HG03196 (cell line): ENCODE measurements around the gene KCNC1.

Experiments used
- ATAC-seq: cut with Tn5 transposase; IDR thresholded peaks from one replicate; pipeline ENCODE4 v1.9.1; 2021; ENCODE audit not compliant: unreplicated experiment

Gene KCNC1

DNA sequence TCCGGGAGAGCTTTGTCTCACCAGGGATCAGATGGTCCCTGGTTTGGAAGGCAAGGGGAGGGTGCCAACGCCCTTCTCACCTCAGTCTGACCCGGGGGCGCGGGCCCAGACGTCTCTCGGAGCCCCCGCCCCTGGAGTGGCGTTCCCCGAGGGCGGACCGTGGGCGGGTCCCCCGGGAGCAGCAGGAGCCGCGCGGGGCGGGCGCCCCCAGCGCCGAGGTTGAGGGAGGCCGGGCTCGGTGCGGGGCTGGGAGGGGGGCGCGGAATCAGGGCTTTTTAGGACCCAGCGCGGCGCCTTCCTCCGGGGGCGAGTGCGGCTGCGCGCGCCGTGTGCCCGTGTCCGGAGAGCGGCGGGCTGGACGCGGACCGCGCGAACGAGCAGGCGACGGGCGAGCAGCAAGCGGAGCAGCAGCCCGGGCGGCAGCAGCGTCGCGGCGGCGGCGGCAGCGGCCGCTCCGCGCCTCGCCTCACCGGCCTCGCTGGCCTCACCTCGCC, at the start of gene KCNC1:
Gene KCNC1, plus strand, starts transcription at position 364 of the 494 bp plus-strand sequence. CDS start 1,222 bp downstream, outside the sequence.
- ATAC-seq: no peak

DNA sequence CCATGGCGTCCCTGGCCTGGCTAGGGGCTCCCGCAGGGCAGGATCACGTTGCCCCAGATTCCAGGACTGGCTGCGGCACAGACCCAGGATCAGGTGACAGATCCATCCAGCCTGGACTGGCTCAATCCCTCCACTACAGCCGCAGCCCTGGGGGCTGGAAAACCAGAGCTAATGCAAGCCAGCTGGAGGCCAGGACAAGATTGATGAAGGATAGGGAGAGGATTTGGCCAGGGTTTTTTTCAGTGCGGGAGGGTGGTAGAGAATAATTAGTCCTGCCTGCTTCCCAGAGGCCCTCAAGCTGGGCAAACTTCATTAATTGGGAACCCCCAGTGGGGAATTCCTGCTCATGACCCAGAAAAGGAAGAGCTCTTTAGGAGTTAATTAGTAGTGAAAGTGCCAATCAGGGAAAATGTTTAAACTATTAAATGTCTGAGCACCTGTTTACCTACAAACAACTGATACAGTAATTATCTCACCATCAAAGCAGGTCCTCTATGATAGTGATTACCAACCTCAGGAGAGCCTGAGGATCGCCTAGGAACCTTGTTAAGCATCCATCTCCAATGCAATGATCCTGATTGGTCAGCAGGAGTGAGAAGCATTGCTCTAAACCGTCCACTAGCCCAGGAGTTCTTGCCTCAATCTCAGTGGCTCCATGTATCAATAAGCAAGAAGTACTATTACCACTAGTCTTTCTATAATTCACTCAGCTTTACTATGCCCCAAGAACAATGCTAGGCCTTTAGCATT, 48.2 kb upstream of the KCNC1 start:
- no peak for ATAC-seq

DNA sequence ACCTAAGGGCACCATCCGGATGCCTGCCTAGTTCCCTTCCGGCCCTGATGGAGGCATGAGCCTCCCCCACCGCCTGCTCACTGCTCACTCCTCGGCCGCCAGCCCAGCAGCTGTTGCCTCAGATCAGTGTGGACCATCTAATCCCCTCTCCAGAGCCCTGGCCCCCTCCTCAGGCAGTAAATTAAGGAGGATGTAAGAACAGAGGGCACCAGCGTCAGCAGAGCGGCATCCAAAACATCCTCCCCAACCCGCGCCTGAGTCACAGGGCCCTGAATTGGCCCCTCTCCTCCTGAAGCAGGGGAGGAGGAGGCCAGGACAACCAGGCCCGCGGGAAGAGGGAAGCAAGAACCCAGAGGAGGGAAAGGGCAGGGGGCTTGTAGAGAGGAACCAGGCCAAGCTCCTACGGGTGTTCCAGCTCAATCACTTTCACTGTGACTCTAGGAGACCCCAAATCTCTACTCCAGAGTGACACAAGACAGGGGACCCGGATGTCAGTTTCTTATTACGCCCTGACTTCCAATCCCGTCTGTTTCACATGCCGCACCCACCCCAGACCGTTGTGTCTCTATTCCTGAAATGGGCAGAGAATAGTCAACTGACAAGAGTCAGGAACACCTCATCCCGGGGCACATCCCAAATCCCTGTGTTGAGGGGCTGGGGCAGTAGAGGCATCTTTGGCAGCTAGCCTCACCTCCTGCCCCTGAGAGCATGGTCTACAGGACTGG, 46.5 kb upstream of the KCNC1 start:
- ATAC-seq: no peak

DNA sequence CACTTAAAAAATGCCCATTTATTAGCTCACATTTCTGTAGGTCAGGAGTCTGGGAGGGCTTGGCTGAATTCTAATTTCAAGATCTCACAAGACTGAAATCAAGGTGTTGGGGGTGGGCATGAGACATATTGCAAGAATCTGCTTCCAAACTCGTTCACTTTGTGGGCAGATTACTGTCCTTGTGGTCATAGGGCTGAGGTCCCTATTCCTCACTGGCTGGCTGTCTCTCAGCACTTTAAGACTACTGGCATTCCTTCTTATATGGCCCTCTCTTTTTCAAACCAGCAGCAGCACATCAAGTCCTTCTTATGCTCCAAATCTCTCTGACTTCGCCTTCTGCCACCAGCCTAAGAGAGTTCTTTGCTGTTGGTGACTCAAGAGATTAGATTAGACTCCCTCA, 43.0 kb upstream of the KCNC1 start:
- ATAC-seq: no peak

DNA sequence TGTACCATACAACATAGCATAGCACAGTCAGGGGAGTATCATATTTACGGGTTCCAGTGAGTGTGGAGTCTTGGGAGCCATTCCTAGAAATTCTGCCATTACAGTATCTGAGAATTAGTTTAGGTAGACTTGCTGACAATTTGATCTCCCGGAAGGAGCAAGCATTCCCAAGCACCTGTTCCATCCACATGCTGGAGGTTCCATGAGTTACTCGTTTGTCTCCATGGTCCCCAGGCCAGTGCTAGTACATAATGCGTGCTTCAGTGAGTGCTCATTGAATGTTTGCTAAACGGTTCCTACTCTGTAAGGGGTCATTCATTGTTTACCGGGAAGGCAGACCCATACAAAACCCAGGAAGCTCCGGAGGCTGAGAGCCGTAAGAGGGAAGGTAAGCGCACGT, 42.6 kb upstream of the KCNC1 start:
- ATAC-seq: no peak

DNA sequence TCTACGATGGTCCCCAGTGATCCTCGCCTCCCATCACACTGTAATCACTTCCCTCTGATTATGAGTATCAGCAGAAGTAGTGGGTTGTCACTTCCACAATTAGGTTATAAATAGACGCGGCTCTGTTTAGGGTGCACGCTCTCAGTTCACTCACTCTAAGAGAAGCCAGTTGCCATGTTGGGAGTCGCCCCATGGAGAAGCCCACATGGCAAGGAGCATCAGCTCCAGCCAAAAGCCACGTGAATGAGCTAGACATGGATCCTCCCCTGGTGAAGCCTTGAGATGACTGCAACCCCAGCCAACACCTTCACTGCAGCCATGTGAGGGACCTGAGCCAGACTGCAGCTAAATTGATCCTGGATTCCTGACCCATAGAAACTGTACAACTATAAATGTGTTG, 41.6 kb upstream of the KCNC1 start:
- no peak for ATAC-seq

DNA sequence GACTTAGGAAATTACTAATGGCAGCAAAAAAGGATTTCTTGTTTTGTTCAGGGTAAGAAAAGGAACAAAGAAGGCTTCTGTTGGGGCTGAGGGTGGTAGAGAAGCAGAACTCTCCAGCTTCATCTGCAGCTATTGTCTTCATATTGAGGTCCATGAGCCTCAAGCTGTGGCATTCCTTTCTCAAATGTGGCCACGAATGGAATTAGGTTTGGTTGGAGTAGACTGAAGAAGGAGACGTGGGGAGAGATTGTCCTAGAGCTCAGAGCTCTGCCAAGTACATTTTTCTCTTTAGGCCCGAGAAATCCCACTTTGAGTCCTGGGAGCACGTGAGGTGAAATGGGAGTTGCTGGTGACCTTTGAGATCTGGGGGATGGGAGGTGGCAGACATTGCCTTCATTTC, 41.0 kb upstream of the KCNC1 start:
- ATAC-seq: no peak

DNA sequence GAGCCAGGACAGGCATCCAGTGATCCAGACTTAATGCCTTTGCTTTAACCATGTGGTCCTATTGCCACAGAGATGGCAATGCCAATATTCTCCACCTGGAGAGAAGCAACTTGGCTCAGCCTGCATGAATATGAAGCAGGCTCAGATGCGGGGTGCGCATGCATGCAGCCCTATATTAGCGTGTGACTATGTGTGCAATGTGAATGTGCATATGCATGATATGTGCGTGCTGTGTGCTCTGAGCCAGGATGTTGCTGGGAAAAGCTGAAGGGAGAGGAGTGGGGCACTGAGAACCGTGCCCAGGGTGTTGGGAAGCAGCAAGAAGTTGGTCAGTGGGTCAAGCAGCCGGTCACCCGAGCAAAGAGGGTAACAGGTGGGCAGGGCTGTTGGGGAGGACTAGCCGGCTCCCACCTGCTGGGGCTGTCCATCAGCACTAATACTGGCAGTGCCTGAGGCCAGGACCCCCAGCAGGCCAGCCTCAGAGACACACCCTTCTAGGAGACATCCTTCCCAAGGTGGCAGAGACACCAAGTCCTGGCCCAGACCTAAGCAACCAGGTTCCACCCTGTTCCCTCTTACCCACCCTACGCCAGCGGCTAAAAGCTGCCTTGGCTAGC, 40.0 kb upstream of the KCNC1 start:
- no peak for ATAC-seq

DNA sequence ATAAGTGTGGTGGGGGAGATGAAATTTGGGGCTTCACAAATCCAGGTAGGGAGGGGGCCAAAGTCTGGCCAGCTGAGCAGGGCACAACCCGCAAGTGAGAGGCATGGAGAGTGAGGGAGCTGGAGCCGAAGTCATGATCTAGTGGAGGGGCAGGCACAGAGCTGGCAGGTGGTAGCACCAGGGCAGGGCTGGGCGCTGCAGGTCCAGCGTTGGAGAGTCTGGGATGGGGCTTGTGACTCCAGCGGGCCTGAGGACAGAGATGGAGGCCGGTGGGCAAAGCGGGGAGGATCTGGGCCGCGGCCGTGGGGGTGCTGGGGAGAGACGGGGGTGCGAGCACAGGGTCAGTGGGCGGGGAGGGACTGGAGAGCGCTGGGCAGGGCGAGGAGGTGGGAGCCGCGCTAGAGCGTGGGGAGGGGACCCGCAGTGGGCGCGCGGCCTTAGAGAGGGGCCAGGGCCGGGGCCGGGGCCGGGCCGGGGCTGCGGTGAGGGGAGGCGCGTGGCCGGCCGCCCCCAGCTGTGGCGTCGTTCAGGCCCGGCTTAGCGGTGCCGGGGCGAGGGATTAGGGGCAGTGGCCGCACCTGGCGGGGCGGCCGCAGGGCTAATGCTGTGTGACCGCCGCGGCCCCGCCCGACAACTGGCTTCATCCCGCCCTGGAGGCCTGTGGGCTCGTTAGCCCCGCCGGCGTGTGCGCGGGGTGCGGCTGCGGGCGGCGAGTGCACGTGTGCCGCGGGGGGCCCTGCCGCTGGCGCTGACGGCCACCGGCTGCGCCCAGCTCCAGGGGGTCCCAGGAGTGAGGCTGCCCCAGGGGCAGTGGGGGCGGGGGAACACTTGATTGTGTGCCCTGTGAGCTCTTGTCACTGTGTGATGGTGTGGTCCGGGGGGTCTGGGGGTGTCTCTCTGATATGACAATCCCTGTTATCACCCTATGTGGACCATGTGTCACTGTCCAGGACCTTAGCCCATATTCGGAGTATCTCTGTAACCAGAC, 38.8 kb upstream of the KCNC1 start:
- no peak for ATAC-seq

DNA sequence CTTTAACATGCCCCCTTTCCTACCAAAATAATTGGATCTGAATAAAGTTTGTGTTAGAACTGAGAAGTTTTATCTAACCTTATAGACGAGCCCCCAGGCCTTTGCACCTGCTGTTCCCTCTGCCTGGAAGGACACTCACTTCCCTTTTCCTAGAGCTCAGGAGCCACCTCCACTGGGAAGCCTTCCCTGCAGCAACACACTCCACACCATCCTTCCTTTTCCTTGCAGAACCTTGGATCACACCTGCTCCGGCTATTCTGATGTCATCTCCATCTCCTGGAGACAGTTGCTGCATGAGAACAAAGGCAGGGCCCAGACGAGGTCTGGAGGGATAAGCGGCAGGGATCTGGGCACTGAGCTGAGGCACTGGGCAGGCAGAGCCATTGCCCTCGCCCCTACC, 37.8 kb upstream of the KCNC1 start:
- ATAC-seq: no peak

DNA sequence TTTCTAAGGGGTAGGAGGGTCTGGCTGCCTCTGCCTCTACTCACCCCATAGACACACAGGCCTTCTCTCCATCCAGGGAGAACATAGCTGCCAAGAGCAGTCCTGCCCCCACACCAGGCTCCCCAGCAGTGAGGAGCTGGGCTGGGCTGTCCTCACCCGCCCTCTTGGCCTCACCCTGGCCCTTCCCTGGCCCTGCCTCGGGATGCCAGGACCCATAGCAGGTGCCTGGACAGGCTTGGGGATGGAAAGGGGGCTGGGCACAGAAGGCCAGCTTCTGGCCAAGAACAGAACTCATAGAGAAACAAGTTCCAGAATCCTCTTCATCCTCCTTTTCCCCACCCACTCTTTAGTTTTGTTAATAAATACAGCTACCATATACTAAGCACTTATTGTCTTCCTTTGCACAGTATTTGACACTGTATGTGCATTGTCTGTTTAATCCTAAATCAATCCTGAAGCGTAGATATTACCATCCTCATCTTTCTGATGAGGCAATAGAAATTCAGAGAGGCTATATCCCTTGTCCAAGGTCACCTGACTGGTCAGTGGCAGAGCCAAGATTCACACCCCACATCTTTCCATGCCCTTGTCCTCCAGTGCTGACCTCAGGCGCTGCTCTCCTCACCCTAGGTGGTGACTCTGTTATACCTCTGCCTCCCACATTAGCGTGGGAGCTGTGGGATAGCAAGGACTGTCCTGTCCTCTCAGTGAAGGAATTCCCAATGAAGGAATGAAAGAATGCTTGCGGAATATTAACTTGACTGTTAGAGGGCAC, 37.2 kb upstream of the KCNC1 start:
- no peak for ATAC-seq

DNA sequence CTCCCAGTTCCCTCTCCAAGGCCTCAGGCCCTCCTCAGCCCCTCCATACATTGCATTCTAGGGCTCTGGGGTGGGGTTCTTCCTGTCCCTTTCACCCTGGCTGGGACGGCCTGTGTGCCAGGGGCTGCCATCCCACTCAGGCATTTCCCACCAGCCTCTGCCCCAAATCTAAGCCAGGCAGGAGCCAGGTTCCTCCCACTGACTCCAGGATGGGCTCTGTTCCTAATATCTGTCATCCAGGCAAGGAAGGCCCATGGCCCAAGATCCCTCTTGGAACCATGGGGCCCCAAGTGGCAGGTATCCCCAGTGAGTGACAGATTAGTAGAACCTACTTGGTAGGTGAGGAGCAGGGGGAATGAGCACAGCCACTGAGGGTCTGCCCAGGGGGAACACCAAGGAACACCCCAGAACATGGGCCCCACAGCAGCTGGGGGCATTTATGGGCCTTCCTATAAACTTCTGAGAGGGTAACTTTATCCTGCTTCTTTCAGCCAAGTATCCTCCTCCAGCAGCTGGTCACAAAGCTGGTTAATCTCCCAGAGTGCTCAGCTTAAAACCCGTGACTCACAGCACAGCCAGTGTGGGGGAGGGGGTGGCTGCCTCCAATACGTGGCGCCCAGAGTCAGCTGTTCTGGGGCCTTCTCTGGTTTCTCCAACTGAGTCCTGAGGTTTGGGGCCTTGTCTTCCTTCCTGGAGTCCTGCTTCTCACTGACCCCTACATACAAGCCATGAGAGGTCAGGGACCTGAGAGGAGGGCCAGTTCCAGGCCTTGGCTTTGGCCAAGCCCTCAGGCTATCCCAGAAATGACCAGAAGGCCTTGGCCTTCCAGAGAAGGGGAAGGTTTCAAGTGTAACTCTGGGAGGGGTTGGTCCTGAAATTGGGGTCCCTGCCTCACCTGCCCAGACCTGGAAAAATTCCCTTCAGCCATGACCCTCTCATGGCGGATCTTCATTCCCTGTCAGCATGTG, 35.1 kb upstream of the KCNC1 start:
- ATAC-seq: no peak

DNA sequence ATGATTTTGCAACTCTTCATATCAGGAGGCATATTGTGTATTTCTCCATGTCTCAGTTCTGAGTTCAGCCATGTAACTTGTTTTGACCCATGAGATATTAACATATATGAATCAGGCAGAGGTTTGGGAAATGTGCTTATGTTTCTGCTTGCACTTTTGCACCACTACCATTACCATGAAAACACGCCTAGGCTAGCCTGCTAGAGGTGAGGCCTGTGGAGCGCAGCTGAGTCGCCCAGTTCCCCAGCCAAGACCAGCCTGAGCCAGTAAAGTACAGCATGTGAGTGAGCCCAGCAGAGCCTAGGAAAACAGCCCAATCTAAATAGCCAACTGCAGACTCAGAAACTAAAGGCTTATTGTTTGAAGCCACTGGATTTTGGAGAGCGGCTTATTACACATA, 33.6 kb upstream of the KCNC1 start:
- ATAC-seq: no peak

DNA sequence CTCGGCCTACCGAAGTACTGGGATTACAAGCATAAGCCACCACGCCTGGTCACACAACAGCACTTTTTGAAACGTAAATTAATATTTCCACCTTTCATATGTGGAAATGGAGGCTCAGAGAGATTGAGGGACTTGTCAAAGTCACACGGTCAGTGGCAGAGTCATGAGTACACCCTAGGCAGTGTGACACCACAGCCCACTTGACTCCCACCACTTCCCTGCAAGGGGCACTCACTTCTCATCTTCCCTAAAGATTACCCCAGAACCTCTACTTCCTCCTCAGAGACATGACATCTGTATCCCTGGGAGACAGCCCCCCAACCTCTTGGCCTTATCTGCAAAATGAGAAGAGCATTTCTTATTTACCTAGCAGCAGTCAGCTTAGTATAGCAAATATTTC, 31.7 kb upstream of the KCNC1 start:
- ATAC-seq: no peak

DNA sequence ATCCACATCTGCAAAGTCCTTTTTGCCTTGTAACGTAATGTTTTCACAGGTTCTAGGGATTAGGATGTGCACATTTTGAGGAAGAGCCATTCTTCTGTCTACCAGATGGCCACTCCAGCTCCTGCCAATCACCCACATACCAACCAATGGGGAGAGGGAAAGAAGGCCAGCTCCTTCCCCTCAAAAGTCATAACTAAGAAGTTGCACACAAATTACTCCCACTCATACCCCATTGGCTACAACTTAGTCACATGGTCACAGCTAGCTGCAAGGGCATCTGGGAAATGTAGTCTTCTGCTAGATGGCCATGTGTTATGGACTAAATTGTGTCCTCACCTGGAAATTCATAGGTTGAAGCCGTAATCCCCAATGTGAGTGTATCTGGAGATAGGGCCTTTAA, 30.6 kb upstream of the KCNC1 start:
- no peak for ATAC-seq

DNA sequence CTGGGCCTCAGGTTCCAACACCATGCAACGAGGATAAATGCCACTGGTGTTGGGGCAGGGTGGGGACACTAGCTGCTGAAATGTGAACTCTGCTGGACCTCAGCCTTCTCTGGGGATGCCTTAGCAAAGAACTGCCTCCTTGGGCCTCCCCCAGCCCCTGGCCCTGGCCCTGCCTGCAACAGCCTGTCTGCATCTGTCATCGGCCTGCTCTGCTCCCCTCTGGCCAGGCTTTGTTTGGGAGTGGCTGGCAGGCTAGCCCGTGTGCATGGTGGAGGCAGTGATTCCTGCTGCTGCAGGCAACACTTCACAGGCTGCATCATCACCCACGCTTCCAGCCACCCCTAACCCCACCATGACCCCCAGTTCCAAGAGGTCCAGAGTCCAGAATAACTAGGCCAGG, 26.8 kb upstream of the KCNC1 start:
- no peak for ATAC-seq

DNA sequence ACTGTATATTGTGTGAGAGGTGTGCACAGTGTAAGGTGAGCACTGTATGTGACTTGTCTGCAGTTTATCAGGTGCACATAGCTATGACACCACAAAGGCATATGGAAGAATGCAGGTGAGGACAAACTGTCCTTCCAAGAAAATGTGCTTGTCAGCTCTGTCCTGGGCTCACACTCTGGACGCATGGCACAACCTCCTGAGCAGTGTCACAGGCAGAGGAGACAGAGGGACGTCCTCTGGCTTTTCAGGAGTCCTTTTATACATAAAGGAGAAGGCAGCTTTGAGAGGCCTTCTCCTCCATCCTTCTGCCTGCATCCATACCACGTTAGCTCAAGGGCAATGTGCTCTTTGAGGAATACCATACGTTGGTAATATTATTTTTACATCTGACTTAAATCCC, 22.7 kb upstream of the KCNC1 start:
- ATAC-seq: no peak

DNA sequence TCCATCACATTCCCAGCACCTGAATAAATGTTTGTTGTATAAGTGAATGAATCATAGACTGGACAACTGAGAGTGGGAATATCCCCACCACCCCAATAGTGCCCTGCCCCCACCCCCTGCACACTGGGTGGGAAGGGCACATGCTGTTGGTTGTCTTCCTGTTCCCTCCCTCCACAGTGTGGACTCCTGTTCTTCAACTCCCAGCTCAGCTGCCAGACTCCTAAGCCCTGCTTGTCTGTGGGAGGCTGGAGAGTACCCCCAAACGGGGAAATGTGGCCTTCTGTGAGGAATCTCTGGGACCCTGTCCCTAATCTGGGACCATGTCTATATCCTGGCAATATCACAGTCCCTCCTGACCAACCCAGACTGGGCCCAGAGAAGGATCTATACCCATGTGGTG, 20.7 kb upstream of the KCNC1 start:
- no peak for ATAC-seq

DNA sequence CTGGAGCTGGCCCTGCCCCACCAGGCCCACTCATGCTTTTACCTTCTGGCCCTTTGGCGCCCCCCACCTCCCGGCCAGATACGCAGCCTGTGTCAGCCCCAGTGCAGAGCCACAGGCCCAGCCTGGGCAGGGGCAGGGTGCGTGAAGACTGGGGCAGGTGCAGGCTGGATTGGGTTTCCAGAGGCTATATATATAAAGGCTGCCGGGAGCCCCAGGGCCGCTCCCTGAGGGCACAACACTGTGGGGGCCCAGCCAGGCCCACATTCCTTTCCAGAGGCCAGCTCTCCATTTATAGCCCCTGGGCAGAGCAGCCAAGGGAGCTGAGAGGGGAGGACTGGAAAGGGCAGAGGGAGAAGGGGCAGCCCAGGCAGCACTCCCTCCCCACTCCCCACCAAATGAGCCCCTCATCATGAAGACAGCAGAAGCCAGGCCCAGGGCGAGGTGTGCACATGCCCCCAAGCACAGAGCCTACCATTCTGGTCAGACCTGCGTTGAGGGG, 20.2 kb upstream of the KCNC1 start:
- no peak for ATAC-seq
